HepG2 (cell line): Measurements from ENCODE around the gene PPM1M. TPM values are rescaled to one million over a fixed set of nuclear protein-coding genes. Genes with fewer than 3 reads are reported as not detected.

ENCODE experiments used
- ARNT ChIP-seq: fragments of 450-650 bp; IDR thresholded peaks from 2 replicates; pipeline ENCODE4 v1.6.1; 2017
- CENPBD1 ChIP-seq: sonication (generic); formaldehyde crosslinking; IDR thresholded peaks from 2 replicates; pipeline ENCODE4 v1.8.0; 2022; ENCODE audit warnings: missing genetic modification reagents, low read depth, mild to moderate bottlenecking, borderline replicate concordance
- CENPX ChIP-seq: sonication (generic); formaldehyde crosslinking; IDR thresholded peaks from 2 replicates; pipeline ENCODE4 v1.9.0; 2021; ENCODE audit warnings: mild to moderate bottlenecking, missing genetic modification reagents, moderate library complexity
- CREM ChIP-seq, 2 experiments: sonication (generic) in 1 of 2; formaldehyde crosslinking in 1 of 2; IDR thresholded peaks; 2 replicates each; pipeline versions ENCODE4 v1.4.0 to v1.6.1; 2016 to 2020; ENCODE audit warnings: antibody characterized with exemption in 1 of 2, mild to moderate bottlenecking in 1 of 2, missing genetic modification reagents in 1 of 2
- DRAP1 ChIP-seq: IDR thresholded peaks from 2 replicates; pipeline ENCODE4 v1.6.1; 2016; ENCODE audit warnings: missing genetic modification reagents, missing compliant biosample characterization
- ERF ChIP-seq: IDR thresholded peaks from 2 replicates; pipeline ENCODE4 v1.6.1; 2018; ENCODE audit warnings: missing biosample characterization, missing genetic modification reagents
- ISL2 ChIP-seq: sonication (generic); formaldehyde crosslinking; IDR thresholded peaks from 2 replicates; pipeline ENCODE4 v1.5.0; 2020; ENCODE audit warnings: missing genetic modification reagents
- MLLT10 ChIP-seq: sonication (generic); formaldehyde crosslinking; IDR thresholded peaks from 2 replicates; pipeline ENCODE4 v1.4.0; 2020; ENCODE audit warnings: missing genetic modification reagents
- MYPOP ChIP-seq: sonication (generic); formaldehyde crosslinking; IDR thresholded peaks from 2 replicates; pipeline ENCODE4 v1.8.1; 2023; ENCODE audit warnings: mild to moderate bottlenecking, moderate library complexity, missing genetic modification reagents
- SAFB2 ChIP-seq: sonication (generic); formaldehyde crosslinking; IDR thresholded peaks from 2 replicates; pipeline ENCODE4 v1.5.1; 2020; ENCODE audit warnings: missing genetic modification reagents, low read depth, mild to moderate bottlenecking, borderline replicate concordance
- SETDB1 ChIP-seq: sonication (generic); formaldehyde crosslinking; IDR thresholded peaks from 2 replicates; pipeline ENCODE4 v1.5.1; 2020; ENCODE audit warnings: missing genetic modification reagents, mild to moderate bottlenecking, borderline replicate concordance
- SNAPC4 ChIP-seq: sonication (generic); formaldehyde crosslinking; IDR thresholded peaks from 2 replicates; pipeline ENCODE4 v1.4.0; 2020; ENCODE audit warnings: mild to moderate bottlenecking, missing genetic modification reagents
- ZBTB2 ChIP-seq: sonication (generic); formaldehyde crosslinking; IDR thresholded peaks from 2 replicates; pipeline ENCODE4 v1.8.0; 2022; ENCODE audit warnings: low read depth, missing genetic modification reagents
- ZBTB20 ChIP-seq: sonication (generic); formaldehyde crosslinking; IDR thresholded peaks from 2 replicates; pipeline ENCODE4 v1.8.1; 2023; ENCODE audit warnings: missing genetic modification reagents, low read depth, mild to moderate bottlenecking, borderline replicate concordance
- ZC3H4 ChIP-seq: sonication (generic); formaldehyde crosslinking; IDR thresholded peaks from 2 replicates; pipeline ENCODE4 v1.4.0; 2020; ENCODE audit warnings: missing genetic modification reagents, borderline replicate concordance
- ZFY ChIP-seq: sonication (generic); formaldehyde crosslinking; IDR thresholded peaks from 2 replicates; pipeline ENCODE4 v1.4.0; 2020; ENCODE audit warnings: missing genetic modification reagents
- ZSCAN12 ChIP-seq: sonication (generic); formaldehyde crosslinking; IDR thresholded peaks from 2 replicates; pipeline ENCODE4 v1.9.0; 2021; ENCODE audit warnings: mild to moderate bottlenecking, missing genetic modification reagents
- ZSCAN25 ChIP-seq: sonication (generic); formaldehyde crosslinking; IDR thresholded peaks from 2 replicates; pipeline ENCODE4 v1.8.0; 2022; ENCODE audit warnings: mild to moderate bottlenecking, missing genetic modification reagents
- polyA plus RNA-seq, 8 experiments: library from polyadenylated mRNA; depleted of rRNA in 3 of 8; stranded (reverse) in 7 of 8; unstranded in 1 of 8; fragments of >200 nt; fragmentation: Illumina TruSeq in 4 of 8; extraction: Trizol in 4 of 8; gene quantifications; 2 replicates each; pipeline versions ENCODE4 v1.2.1 to v1.2.3, GENCODE V29; 2011 to 2016; ENCODE audit warnings: low read depth in 4 of 8, missing spikeins in 1 of 8, mixed read lengths in 1 of 8; ENCODE audit not compliant: insufficient read depth in 1 of 8
- total RNA-seq, 5 experiments: library from RNA; depleted of rRNA; stranded (reverse); fragments of >200 nt; fragmentation: Illumina TruSeq; extraction: Trizol; gene quantifications; 2 replicates each; pipeline ENCODE4 v1.2.3, GENCODE V29; 2016; ENCODE audit warnings: low read depth in 1 of 5

PPM1M gene
- total and polyA plus RNA-seq, 2 of the 13 experiments (the other 11 are each of a cell fraction or from before 2014, with no cell fraction given): 2.5 to 5.9 TPM

- TF ChIP-seq DRAP1 (CRISPR knock-in tag): peak; percentile 99
- TF ChIP-seq MYPOP: 0 out of 2 replicates have a peak, but pooled peaks have one; percentile 68
- no peak for TF ChIP-seq CREM (IDR thresholded peaks at IDR 0.05)
- no peak for TF ChIP-seq CREM (CRISPR knock-in tag; IDR thresholded peaks at IDR 0.05)
- no peak for TF ChIP-seq CENPX (CRISPR knock-in tag)
- TF ChIP-seq ZSCAN12 (CRISPR knock-in tag): no peak
- peak; percentile 58 for TF ChIP-seq ISL2 (CRISPR knock-in tag)
- no peak for TF ChIP-seq ZC3H4
- TF ChIP-seq ERF (CRISPR knock-in tag): peak; percentile 83; the same call in 1 of the 2 replicates
- no peak for TF ChIP-seq SNAPC4 (CRISPR knock-in tag)
- TF ChIP-seq SETDB1 (CRISPR knock-in tag): no peak
- peak; percentile 86 for TF ChIP-seq ZFY (CRISPR knock-in tag)
- TF ChIP-seq ZSCAN25 (CRISPR knock-in tag): peak; percentile 79
- no peak for TF ChIP-seq SAFB2 (CRISPR knock-in tag)
- no peak for TF ChIP-seq CENPBD1
- no peak for TF ChIP-seq ARNT
- TF ChIP-seq ZBTB20: peak; percentile 54; the same call in 1 of the 2 replicates
- TF ChIP-seq ZBTB2 (CRISPR knock-in tag): 0 out of 2 replicates have a peak, but pooled peaks have one; percentile 45
- no peak for TF ChIP-seq MLLT10
These were observed 47.5 kb upstream of the PPM1M start, which contains the start of gene ALAS1 (continued) for GRCh38 chr3:52197842-52198625.
